Endothelial cell of umbilical vein (primary cell): ENCODE data around the gene EGLN1. TPM values are rescaled to one million over a fixed set of nuclear protein-coding genes. Genes with fewer than 3 reads are reported as not detected.

Experiments used
- BruUV-seq: library from RNA; stranded (reverse); fragments of 400-500 nt; replicated peaks from 2 replicates; lab custom pipeline; 2021; lab: Mats Ljungman, UMichigan
- CTCF ChIA-PET: fragments of 300-600, 350-600 bp; sonication (Branson Sonifier 250); formaldehyde crosslinking; loops from one replicate; lab custom pipeline; 2021; ENCODE audit warnings: antibody characterized with exemption, inconsistent platforms; lab: Charles Lee
- POLR2A ChIA-PET: fragments of 300-600, 350-600 bp; sonication (Branson Sonifier 250); formaldehyde crosslinking; loops from one replicate; lab custom pipeline; 2021; ENCODE audit warnings: antibody characterized with exemption, inconsistent platforms; lab: Charles Lee
- DNase-seq: peaks from one replicate; pipeline ENCODE4 v3.0.0-alpha.2; 2011; ENCODE audit warnings: low read depth, low spot score
- FAIRE-seq: peaks from 2 replicates; lab custom pipeline; 2011; peaks lifted over from hg19 to GRCh38; lab: Jason Lieb, UNC
- H2AFZ ChIP-seq: 2 replicates; pipeline ENCODE4 v1.6.0; 2012; ENCODE audit warnings: low read depth, low read length, control low read depth, inconsistent platforms
- H3K27ac ChIP-seq: 2 replicates; pipeline ENCODE4 v1.5.1; 2011; ENCODE audit warnings: low read depth, mild to moderate bottlenecking, control low read depth, low read length, moderate library complexity; ENCODE audit not compliant: insufficient read depth
- H3K27me3 ChIP-seq, 2 experiments: 2 replicates each; pipeline versions ENCODE4 v1.6.0 to v1.6.1; 2011; ENCODE audit warnings: low read length in 2 of 2, mixed read lengths in 1 of 2; ENCODE audit not compliant: control insufficient read depth in 2 of 2, insufficient read depth in 2 of 2
- H3K36me3 ChIP-seq, 2 experiments: 2 replicates in 1 of 2; 3 replicates in 1 of 2; pipeline ENCODE4 v1.5.1; 2011; ENCODE audit warnings: low read length in 2 of 2, mild to moderate bottlenecking in 1 of 2, moderate library complexity in 1 of 2; ENCODE audit not compliant: control insufficient read depth in 2 of 2, insufficient read depth in 2 of 2; ENCODE audit errors: extremely low read depth in 1 of 2
- H3K4me1 ChIP-seq: 3 replicates; pipeline ENCODE4 v1.5.1; 2011; ENCODE audit warnings: mild to moderate bottlenecking, low read length; ENCODE audit not compliant: control insufficient read depth, insufficient read depth; ENCODE audit errors: extremely low read depth
- H3K4me2 ChIP-seq: 2 replicates; pipeline ENCODE4 v1.6.1; 2011; ENCODE audit warnings: low read length, control low read depth, mixed read lengths; ENCODE audit not compliant: insufficient read depth
- H3K4me3 ChIP-seq, 3 experiments: fragments of 200-600 bp in 1 of 3; sonication (generic), shearing (Covaris generic) in 1 of 3; replicated peaks in 1 of 3; 2 replicates each; pipeline ENCODE4 v1.5.1; 2011 to 2016; ENCODE audit warnings: control low read depth in 3 of 3, low read length in 3 of 3, mild to moderate bottlenecking in 2 of 3, inconsistent platforms in 1 of 3, low read depth in 1 of 3, moderate library complexity in 1 of 3; ENCODE audit not compliant: insufficient read depth in 1 of 3
- H3K79me2 ChIP-seq: 2 replicates; pipeline ENCODE4 v1.6.0; 2012; ENCODE audit warnings: low read length, inconsistent platforms; ENCODE audit not compliant: control insufficient read depth, insufficient read depth
- H3K9ac ChIP-seq: replicated peaks from 2 replicates; pipeline ENCODE3; 2011; ENCODE audit warnings: low read length, control low read depth; ENCODE audit not compliant: insufficient read depth; ENCODE audit errors: extremely low read depth
- H3K9me1 ChIP-seq: replicated peaks from 3 replicates; pipeline ENCODE4 v1.6.0; 2011; ENCODE audit warnings: mild to moderate bottlenecking, low read length; ENCODE audit not compliant: control insufficient read depth, insufficient read depth; ENCODE audit errors: extremely low read depth
- H3K9me3 ChIP-seq: replicated peaks from 2 replicates; pipeline ENCODE4 v1.5.1; 2012; ENCODE audit warnings: low read length, inconsistent platforms; ENCODE audit not compliant: control insufficient read depth, insufficient read depth
- H4K20me1 ChIP-seq: replicated peaks from 2 replicates; pipeline ENCODE3; 2011; ENCODE audit warnings: mild to moderate bottlenecking, low read length; ENCODE audit not compliant: control insufficient read depth, insufficient read depth; ENCODE audit errors: extremely low read depth
- CTCF ChIP-seq, 2 donors: IDR thresholded peaks; 1 replicate in 1 of 2; 2 replicates in 1 of 2; pipeline ENCODE4 v1.5.1; 2011; ENCODE audit warnings: low read length in 2 of 2, mild to moderate bottlenecking in 2 of 2, moderate library complexity in 2 of 2, control low read depth in 1 of 2, inconsistent platforms in 1 of 2, low read depth in 1 of 2; ENCODE audit not compliant: insufficient read depth in 1 of 2; ENCODE audit errors: extremely low read depth in 1 of 2
- EZH2 ChIP-seq: IDR thresholded peaks from 2 replicates; pipeline ENCODE4 v1.6.1; 2012; ENCODE audit warnings: borderline replicate concordance, low read depth, mild to moderate bottlenecking, moderate library complexity, low read length, inconsistent platforms; ENCODE audit not compliant: severe bottlenecking
- FOS ChIP-seq: IDR thresholded peaks from 2 replicates; pipeline ENCODE4 v1.6.1; 2011; ENCODE audit warnings: mild to moderate bottlenecking, low read length, moderate library complexity, borderline replicate concordance; ENCODE audit not compliant: insufficient read depth
- GATA2 ChIP-seq: IDR thresholded peaks from 2 replicates; pipeline ENCODE4 v1.7.0; 2011; ENCODE audit warnings: low read depth, mild to moderate bottlenecking, moderate library complexity, mixed read lengths, low read length; ENCODE audit not compliant: insufficient read length, insufficient read depth
- JUN ChIP-seq: IDR thresholded peaks from 2 replicates; pipeline ENCODE4 v1.6.1; 2011; ENCODE audit warnings: borderline replicate concordance, low read depth; ENCODE audit not compliant: insufficient read length, insufficient read depth
- MAX ChIP-seq: IDR thresholded peaks from 2 replicates; pipeline ENCODE4 v1.6.1; 2011; ENCODE audit not compliant: insufficient read depth, insufficient read length
- MYC ChIP-seq: IDR thresholded peaks from one replicate; pipeline ENCODE4 v1.6.1; 2011; ENCODE audit warnings: mild to moderate bottlenecking, low read depth, low read length
- POLR2A ChIP-seq: IDR thresholded peaks from 2 replicates; pipeline ENCODE4 v1.6.1; 2012; ENCODE audit warnings: low read depth, mild to moderate bottlenecking, control low read depth, low read length
- POLR2AphosphoS5 ChIP-seq: IDR thresholded peaks from 2 replicates; pipeline ENCODE4 v1.6.1; 2012; ENCODE audit warnings: low read depth, mild to moderate bottlenecking, control low read depth, low read length, moderate library complexity; ENCODE audit not compliant: insufficient read depth
- dilution Hi-C: fragments of 300-500 bp; cut with MboI; formaldehyde crosslinking; loops from one replicate; pipeline ENCODE4 v1.15.0; 2019; ENCODE audit warnings: low sequenced_read_pairs; ENCODE audit not compliant: extremely low pct_ligation_motif_present
- intact Hi-C: fragments of 100-400 bp; cut with micrococcal nuclease; formaldehyde crosslinking; loops from one replicate; pipeline ENCODE4 v1.10.0; 2022
- polyA plus RNA-seq, 4 experiments: library from polyadenylated mRNA; depleted of rRNA in 3 of 4; stranded (reverse) in 3 of 4; unstranded in 1 of 4; fragments of >200 nt; gene quantifications; 2 replicates each; pipeline versions ENCODE4 v1.2.1 to v1.2.3, GENCODE V29; 2011 to 2012; ENCODE audit warnings: missing spikeins in 1 of 4
- total RNA-seq: library from RNA; stranded (reverse); gene quantifications from 2 replicates; pipeline ENCODE4 v1.2.3, GENCODE V29; 2021

Gene EGLN1
- total and polyA plus RNA-seq, 2 donors (not counting 3 experiments of a cell fraction or from before 2014, with no cell fraction given): 13.7 to 38.1 TPM

- ChIA-PET POLR2A (interaction anchor here (0.7 to 1.6 kb wide), 4 partner anchors 12 to 221 kb away, joined by 3 to 4 read pairs (median 3); no protein-coding TSS in a partner anchor), CTCF (interaction anchor here (0.8 to 1.9 kb wide), 14 partner anchors 12 to 253 kb away, joined by 3 to 11 read pairs (median 6); partner anchors contain the start of gene EGLN1)
- Histone ChIP-seq H3K36me3 (no peaks in the 10 kb centered on the region), H2AFZ (peak overlapping the region; percentile 3), H3K9me1 (no peaks in the 10 kb centered on the region), H3K27me3 (no peaks in the 10 kb centered on the region), H3K4me3 (peak overlapping the region; percentile 13 to 89 (median 70)), H3K27ac (peak overlapping the region; percentile 90), H4K20me1 (no peaks in the 10 kb centered on the region), H3K9ac (peak overlapping the region; percentile 93), H3K79me2 (peaks cover 70% of the 10 kb centered on the region), H3K4me1 (peaks cover 47% of the 10 kb centered on the region), H3K4me2 (peak overlapping the region; percentile 82), H3K9me3 (no peaks in the 10 kb centered on the region)
- no TSS peak for BruUV-seq
- FAIRE-seq (peak; percentile 77), DNase-seq (no peak)
- TF ChIP-seq POLR2A: no peak
- no peak for TF ChIP-seq MAX
- no peak for TF ChIP-seq GATA2
- no peak for TF ChIP-seq EZH2
- TF ChIP-seq MYC: no peak
- TF ChIP-seq JUN: no peak
- no peak for TF ChIP-seq POLR2AphosphoS5
- TF ChIP-seq CTCF (IDR thresholded peaks at IDR 0.05; ENCODE audit: extremely low read depth in 1 of 2, insufficient read depth in 1 of 2, low read depth in 1 of 2, low read length in 2 of 2): no peak
- no peak for TF ChIP-seq FOS
- dilution Hi-C loops (no loop called here), intact Hi-C loops (loop anchor here (1.0 to 10.0 kb wide), 5 partner anchors 20 to 360 kb away; partner anchors contain the start of genes ARV1, GNPAT and TTC13)
Measured at GRCh38 chr1:231337043-231337471, 85.0 kb downstream of the EGLN1 start.
